ENCODE measurements around the gene MET.
A peak's percentile ranks its signal among the peaks of the same experiment; 100 is the strongest.

The MET gene

DNA sequence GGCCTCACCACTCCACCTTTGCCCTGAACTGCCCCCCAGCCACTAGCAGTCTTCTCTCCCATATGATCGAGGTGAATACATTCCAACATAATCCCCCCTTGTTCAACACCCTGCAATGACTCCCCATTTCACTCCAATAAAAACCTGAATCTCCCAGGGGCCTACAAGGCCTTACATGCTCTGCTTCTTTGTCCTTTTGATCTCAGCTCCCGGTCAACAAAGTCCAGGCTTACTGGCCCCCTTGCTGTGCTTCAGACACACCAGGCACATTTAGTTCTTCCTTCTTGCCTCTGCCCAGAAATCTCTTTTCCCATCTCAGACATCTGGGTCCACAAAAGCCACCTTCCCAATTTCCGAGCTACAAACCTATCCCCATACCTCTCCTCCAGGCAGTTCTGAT lies 14.0 kb downstream of the MET start:
- no peak for TF ChIP-seq EGR1 (IDR thresholded peaks at IDR 0.05)
- TF ChIP-seq CEBPB (IDR thresholded peaks at IDR 0.05), result no peak
- no peak for TF ChIP-seq FOXM1 (IDR thresholded peaks at IDR 0.05; ENCODE audit: borderline replicate concordance, low read depth)
- TF ChIP-seq USF1 (IDR thresholded peaks at IDR 0.05), result no peak
- TF ChIP-seq, protein P1, sequence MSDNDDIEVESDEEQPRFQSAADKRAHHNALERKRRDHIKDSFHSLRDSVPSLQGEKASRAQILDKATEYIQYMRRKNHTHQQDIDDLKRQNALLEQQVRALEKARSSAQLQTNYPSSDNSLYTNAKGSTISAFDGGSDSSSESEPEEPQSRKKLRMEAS (IDR thresholded peaks at IDR 0.05), result no peak
- TF ChIP-seq EP300 (IDR thresholded peaks at IDR 0.05; ENCODE audit: borderline replicate concordance), result no peak
- no peak for TF ChIP-seq NFIC (IDR thresholded peaks at IDR 0.05)

DNA sequence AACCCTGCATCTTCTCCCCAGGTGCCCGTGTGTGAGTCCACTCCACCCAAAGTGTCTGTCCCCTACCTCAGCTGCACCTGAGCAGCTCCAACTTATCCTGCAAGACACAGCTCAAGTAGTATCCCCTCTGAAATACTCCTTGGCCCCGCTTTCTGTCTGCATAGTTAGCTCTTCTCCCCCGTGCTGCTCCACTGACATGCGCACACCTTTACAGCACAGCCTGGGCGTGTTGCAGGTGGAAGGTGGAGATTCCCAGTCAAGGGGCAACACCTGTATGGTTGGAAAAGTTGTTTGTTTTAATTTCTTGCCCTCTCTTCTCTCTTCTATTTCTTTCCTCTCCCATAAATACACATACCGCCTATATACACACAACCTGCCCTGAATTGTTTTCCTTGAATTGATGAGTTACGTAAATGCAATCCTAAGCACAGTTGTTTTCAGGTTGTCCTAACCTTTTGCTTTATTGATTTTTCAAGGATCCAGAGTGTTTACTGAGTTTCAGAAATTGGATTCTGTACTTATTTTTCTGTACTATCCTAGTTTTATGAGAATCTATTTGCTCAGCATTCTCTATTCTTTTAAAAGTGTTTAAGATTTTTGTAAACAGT lies 14.9 kb downstream of the MET start:
- TF ChIP-seq TAF1 (IDR thresholded peaks at IDR 0.05; ENCODE audit: low read depth) (no peak), YY1 (IDR thresholded peaks at IDR 0.05; ENCODE audit: low read depth) (no peak), CREB1 (IDR thresholded peaks at IDR 0.05; ENCODE audit: low read depth) (no peak), NFIC (IDR thresholded peaks at IDR 0.05) (no peak), REST (IDR thresholded peaks at IDR 0.05; ENCODE audit: low read depth) (no peak), EP300 (IDR thresholded peaks at IDR 0.05; ENCODE audit: borderline replicate concordance) (no peak), RAD21 (IDR thresholded peaks at IDR 0.05; ENCODE audit: low read depth) (no peak), USF1 (IDR thresholded peaks at IDR 0.05) (no peak), TCF12 (IDR thresholded peaks at IDR 0.05; ENCODE audit: low read depth) (no peak), CEBPB (IDR thresholded peaks at IDR 0.05) (no peak), TEAD4 (IDR thresholded peaks at IDR 0.05) (no peak), EGR1 (IDR thresholded peaks at IDR 0.05) (no peak), FOXM1 (IDR thresholded peaks at IDR 0.05; ENCODE audit: borderline replicate concordance, low read depth) (no peak), ZBTB7A (IDR thresholded peaks at IDR 0.05; ENCODE audit: low read depth) (no peak)
- TF ChIP-seq, protein P1 (IDR thresholded peaks at IDR 0.05), result no peak

GRCh38 chr7:116687801-116688201 lies 15.8 kb downstream of the MET start:
- TF ChIP-seq CREB1 (IDR thresholded peaks at IDR 0.05; ENCODE audit: low read depth), result no peak
- TF ChIP-seq TEAD4 (IDR thresholded peaks at IDR 0.05), result peak; percentile 53; the same call in 1 of the 2 replicates
- no peak for TF ChIP-seq CEBPB (IDR thresholded peaks at IDR 0.05)
- TF ChIP-seq TAF1 (IDR thresholded peaks at IDR 0.05; ENCODE audit: low read depth), result no peak
- no peak for TF ChIP-seq YY1 (IDR thresholded peaks at IDR 0.05; ENCODE audit: low read depth)
- TF ChIP-seq EP300 (IDR thresholded peaks at IDR 0.05; ENCODE audit: borderline replicate concordance), result peak; percentile 65; the same call in 1 of the 2 replicates
- TF ChIP-seq, protein P1 (IDR thresholded peaks at IDR 0.05), result peak; percentile 84
- no peak for TF ChIP-seq USF1 (IDR thresholded peaks at IDR 0.05)
- TF ChIP-seq ZBTB7A (IDR thresholded peaks at IDR 0.05; ENCODE audit: low read depth), result no peak
- peak; percentile 37; the same call in 1 of the 2 replicates for TF ChIP-seq NFIC (IDR thresholded peaks at IDR 0.05)
- TF ChIP-seq TCF12 (IDR thresholded peaks at IDR 0.05; ENCODE audit: low read depth), result peak; percentile 58
- no peak for TF ChIP-seq EGR1 (IDR thresholded peaks at IDR 0.05)
- no peak for TF ChIP-seq RAD21 (IDR thresholded peaks at IDR 0.05; ENCODE audit: low read depth)
- no peak for TF ChIP-seq REST (IDR thresholded peaks at IDR 0.05; ENCODE audit: low read depth)
- TF ChIP-seq FOXM1 (IDR thresholded peaks at IDR 0.05; ENCODE audit: borderline replicate concordance, low read depth), result peak; percentile 23; the same call in 1 of the 2 replicates

DNA sequence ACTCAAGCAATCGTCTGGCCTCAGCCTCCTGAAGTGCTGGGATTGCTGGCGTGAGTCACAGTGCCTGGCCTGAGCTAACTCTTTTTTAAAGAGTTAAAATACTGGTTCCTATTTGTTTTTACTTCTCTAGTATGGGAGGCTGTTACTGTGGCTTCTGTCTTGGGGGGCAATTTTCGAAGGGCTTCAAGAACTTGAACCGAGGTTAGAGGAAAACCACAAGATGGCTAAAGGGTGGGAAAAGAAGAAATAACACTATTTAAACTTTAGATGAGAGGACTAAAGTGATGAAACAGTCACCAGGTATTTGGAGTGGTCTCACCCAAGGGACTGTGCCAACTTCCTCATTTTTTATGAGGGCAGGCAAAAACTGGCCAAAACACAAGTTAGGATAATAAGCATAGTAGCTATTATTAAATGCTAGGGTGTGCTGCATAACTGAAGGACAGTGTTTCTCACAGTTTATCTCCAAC lies 17.8 kb downstream of the MET start:
- TF ChIP-seq TAF1 (IDR thresholded peaks at IDR 0.05; ENCODE audit: low read depth) (no peak), RAD21 (IDR thresholded peaks at IDR 0.05; ENCODE audit: low read depth) (no peak), YY1 (IDR thresholded peaks at IDR 0.05; ENCODE audit: low read depth) (no peak), ZBTB7A (IDR thresholded peaks at IDR 0.05; ENCODE audit: low read depth) (no peak), TEAD4 (IDR thresholded peaks at IDR 0.05) (no peak), TCF12 (IDR thresholded peaks at IDR 0.05; ENCODE audit: low read depth) (no peak), USF1 (IDR thresholded peaks at IDR 0.05) (no peak), NFIC (IDR thresholded peaks at IDR 0.05) (no peak), REST (IDR thresholded peaks at IDR 0.05; ENCODE audit: low read depth) (no peak), FOXM1 (IDR thresholded peaks at IDR 0.05; ENCODE audit: borderline replicate concordance, low read depth) (no peak), CREB1 (IDR thresholded peaks at IDR 0.05; ENCODE audit: low read depth) (no peak), CEBPB (IDR thresholded peaks at IDR 0.05) (no peak), EP300 (IDR thresholded peaks at IDR 0.05; ENCODE audit: borderline replicate concordance) (no peak), EGR1 (IDR thresholded peaks at IDR 0.05) (no peak)
- TF ChIP-seq, protein P1 (IDR thresholded peaks at IDR 0.05), result no peak
